ENCODE data around the gene RAD18.

RAD18 gene

GRCh38 chr3:8984526-8984925 is 21.3 kb upstream of the RAD18 start:
- DNase-seq, result no peak

GRCh38 chr3:8984081-8984480 is 20.8 kb upstream of the RAD18 start:
- DNase-seq, result no peak

- DNase-seq, result no peak
These were observed 20.3 kb upstream of the RAD18 start for GRCh38 chr3:8983591-8983990.

- DNase-seq, result no peak
These were observed 19.8 kb upstream of the RAD18 start for GRCh38 chr3:8983026-8983425.

- DNase-seq, result no peak
These were observed 19.2 kb upstream of the RAD18 start for GRCh38 chr3:8982509-8982908.

GRCh38 chr3:8981700-8982099 is 18.4 kb upstream of the RAD18 start:
- no peak for DNase-seq

- DNase-seq, result no peak
These were observed 18.0 kb upstream of the RAD18 start for GRCh38 chr3:8981296-8981695.

- DNase-seq, result no peak
These were observed 17.5 kb upstream of the RAD18 start for GRCh38 chr3:8980756-8981257.

GRCh38 chr3:8979262-8979661 is 16.0 kb upstream of the RAD18 start:
- DNase-seq, result no peak

- DNase-seq, result no peak
These were observed 15.3 kb upstream of the RAD18 start for GRCh38 chr3:8978551-8978950.

GRCh38 chr3:8976540-8977182 is 13.4 kb upstream of the RAD18 start:
- DNase-seq, result no peak

- DNase-seq, result no peak
These were observed 12.1 kb upstream of the RAD18 start for GRCh38 chr3:8975081-8976020.

GRCh38 chr3:8974458-8974857 is 11.2 kb upstream of the RAD18 start:
- DNase-seq, result no peak

GRCh38 chr3:8972639-8973038 is 9.4 kb upstream of the RAD18 start:
- peak; percentile 6 for DNase-seq

GRCh38 chr3:8970971-8971589 is 7.8 kb upstream of the RAD18 start:
- peak; percentile 75 for DNase-seq

- no peak for DNase-seq
These were observed 6.0 kb upstream of the RAD18 start for GRCh38 chr3:8969241-8969640.

GRCh38 chr3:8968375-8968882 is 5.2 kb upstream of the RAD18 start:
- DNase-seq, result no peak

- DNase-seq, result no peak
These were observed 4.3 kb upstream of the RAD18 start for GRCh38 chr3:8967553-8967952.

- DNase-seq, result no peak
These were observed 3.6 kb upstream of the RAD18 start for GRCh38 chr3:8966820-8967348.

- DNase-seq, result no peak
These were observed 3.0 kb upstream of the RAD18 start for GRCh38 chr3:8966150-8966819.

GRCh38 chr3:8964436-8965370 is 1.4 kb upstream of the RAD18 start:
- no peak for DNase-seq
